ENCODE results near the gene OTULIN. TPM values are rescaled to one million over a fixed set of nuclear protein-coding genes. Genes with fewer than 3 reads are reported as not detected.

Gene OTULIN
- total and polyA plus RNA-seq, 2 experiments from 2014 or later: 24.3 to 43.9 TPM

GRCh38 chr5:14678773-14679334 lies 14.3 kb downstream of the OTULIN start (continued):
- TF ChIP-seq EZH2phosphoT487 (IDR thresholded peaks at IDR 0.05; ENCODE audit: unreplicated experiment) (no peak), STAT1 (IDR thresholded peaks at IDR 0.05; ENCODE audit: unreplicated experiment) (no peak), CTCF (conservative IDR thresholded peaks at IDR 0.05; ENCODE audit: low read depth in 2 of 2) (no peak), ZNF114 (CRISPR knock-in tag; IDR thresholded peaks at IDR 0.05) (no peak), EZH2 (IDR thresholded peaks at IDR 0.05; ENCODE audit: low read depth, unreplicated experiment) (no peak), ETS1 (IDR thresholded peaks at IDR 0.05) (no peak), CREB1 (CRISPR knock-in tag; IDR thresholded peaks at IDR 0.05; ENCODE audit: low read depth) (no peak)

GRCh38 chr5:14679595-14679994 lies 15.1 kb downstream of the OTULIN start:
- H3K4me2 ChIP-seq: no peak overlapping the region
- no peak overlapping the region for H3K27ac ChIP-seq (ENCODE audit: low read depth)
- ATAC-seq: no peak
- H3F3A ChIP-seq (replicated peaks; ENCODE audit: low read depth): no peaks in the 10 kb centered on the region
- Mint-ChIP-seq H3K4me1 (peaks cover 19% of the 10 kb centered on the region), H3K36me3 (ENCODE audit: low read depth) (peaks cover 28% of the 10 kb centered on the region), H3K27ac (no peak overlapping the region), H3K9me3 (no peaks in the 10 kb centered on the region), H3K4me3 (no peak overlapping the region), H3K27me3 (ENCODE audit: insufficient read depth, low read depth, poor library complexity) (no peaks in the 10 kb centered on the region)
- H2AFZ ChIP-seq: no peak overlapping the region
- H3K36me3 ChIP-seq (ENCODE audit: insufficient read depth): peaks cover 10% of the 10 kb centered on the region; the same call in 1 of the 2 replicates
- H3K79me2 ChIP-seq (replicated peaks; ENCODE audit: insufficient read depth): peaks cover 39% of the 10 kb centered on the region
- H3K4me3 ChIP-seq: no peak overlapping the region
- H3K27me3 ChIP-seq (ENCODE audit: insufficient read depth): no peaks in the 10 kb centered on the region
- no peaks in the 10 kb centered on the region; the same call in 1 of the 2 replicates for H4K20me1 ChIP-seq (replicated peaks; ENCODE audit: insufficient read depth)
- no peak for DNase-seq (ENCODE audit: low spot score)
- H3K9me2 ChIP-seq (ENCODE audit: insufficient read depth): no peaks in the 10 kb centered on the region
- peaks cover 22% of the 10 kb centered on the region for H3K4me1 ChIP-seq (ENCODE audit: insufficient read depth)
- TF ChIP-seq STAT1 (IDR thresholded peaks at IDR 0.05; ENCODE audit: unreplicated experiment) (no peak), CREB1 (CRISPR knock-in tag; IDR thresholded peaks at IDR 0.05; ENCODE audit: low read depth) (no peak), ETS1 (IDR thresholded peaks at IDR 0.05) (no peak), ZNF462 (CRISPR knock-in tag; IDR thresholded peaks at IDR 0.05) (no peak), EZH2 (IDR thresholded peaks at IDR 0.05; ENCODE audit: low read depth, unreplicated experiment) (no peak), ZNF331 (CRISPR knock-in tag; IDR thresholded peaks at IDR 0.05; ENCODE audit: low read depth) (no peak), CTCF (conservative IDR thresholded peaks at IDR 0.05; ENCODE audit: low read depth in 2 of 2) (no peak), POLR2AphosphoS5 (IDR thresholded peaks at IDR 0.05; ENCODE audit: low read depth) (no peak), EZH2phosphoT487 (IDR thresholded peaks at IDR 0.05; ENCODE audit: unreplicated experiment) (no peak)

All from GM23338 (cell line).